ENCODE results near the gene PVALEF.

GRCh38 chr17:81140018-81140417 lies 25.3 kb upstream of the PVALEF start:
- TF ChIP-seq SUZ12 (IDR thresholded peaks at IDR 0.05; ENCODE audit: extremely low read depth, insufficient read depth, insufficient read length) (no peak), YY1 (IDR thresholded peaks at IDR 0.05; ENCODE audit: insufficient read depth, insufficient read length) (no peak), ZNF274 (IDR thresholded peaks at IDR 0.05; ENCODE audit: low read depth, low read length) (no peak)

Measured in NT2/D1 (cell line).